ENCODE results near the gene FRZB.

FRZB gene

GRCh38 chr2:182824767-182825158 lies 41.7 kb downstream of the FRZB start:
- peaks cover 0 to 7% (median 0%) of the 10 kb centered on the region in 5 donors for H3K4me1 ChIP-seq (ENCODE audit: control insufficient read depth in 5 of 5, insufficient read depth in 5 of 5, low read length in 5 of 5)
- H3K4me3 ChIP-seq (ENCODE audit: low read depth in 1 of 5, low read length in 5 of 5), result no peak overlapping the region
- no peaks in the 10 kb centered on the region for H3K27me3 ChIP-seq (ENCODE audit: control insufficient read depth in 5 of 5, insufficient read depth in 4 of 5, low read length in 5 of 5)
- no peaks in the 10 kb centered on the region for H3K36me3 ChIP-seq (ENCODE audit: control insufficient read depth in 5 of 5, insufficient read depth in 5 of 5, low read length in 5 of 5)
- no peak overlapping the region for H3K27ac ChIP-seq (ENCODE audit: low read depth, low read length)
- no peaks in the 10 kb centered on the region for H3K9me3 ChIP-seq (ENCODE audit: control insufficient read depth in 5 of 5, low read length in 5 of 5)
- H3K9ac ChIP-seq (ENCODE audit: low read length in 5 of 5), result no peak overlapping the region

DNA sequence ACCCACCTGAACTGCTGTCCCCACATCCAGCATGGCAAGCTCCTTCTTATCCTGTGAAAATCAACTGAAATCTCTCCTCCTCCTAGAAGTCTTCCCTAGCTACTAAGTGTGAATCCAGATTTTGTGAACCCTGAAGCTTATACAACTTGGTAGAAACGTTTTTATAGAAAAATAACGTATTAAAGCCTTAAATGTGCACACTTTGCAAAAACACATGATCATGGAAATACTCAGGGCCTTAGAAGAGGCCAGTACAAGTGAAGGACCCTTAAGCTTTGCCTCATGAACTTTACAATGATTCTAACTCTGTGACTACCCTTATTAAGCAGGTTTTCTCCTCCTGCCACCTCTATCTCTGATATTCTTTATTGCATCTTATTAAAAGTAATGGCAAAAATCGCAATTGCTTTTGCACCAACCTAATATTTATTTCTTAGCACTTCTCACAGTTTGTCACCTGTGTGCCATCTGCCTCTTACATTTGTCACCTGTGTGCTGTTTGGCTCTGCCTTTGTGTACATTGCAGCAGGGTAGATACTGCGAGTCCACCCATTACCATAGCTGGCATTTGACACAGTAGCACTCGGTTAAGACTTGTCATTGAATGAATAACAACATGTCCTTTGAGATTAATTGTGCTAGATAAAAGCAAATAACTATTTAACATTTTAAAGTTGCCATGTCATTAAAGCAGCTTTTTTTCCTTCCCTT lies 42.2 kb downstream of the FRZB start:
- H3K27me3 ChIP-seq (ENCODE audit: control insufficient read depth in 5 of 5, insufficient read depth in 4 of 5, low read length in 5 of 5), result no peaks in the 10 kb centered on the region
- H3K9me3 ChIP-seq (ENCODE audit: control insufficient read depth in 5 of 5, low read length in 5 of 5), result no peaks in the 10 kb centered on the region
- H3K36me3 ChIP-seq (ENCODE audit: control insufficient read depth in 5 of 5, insufficient read depth in 5 of 5, low read length in 5 of 5), result no peaks in the 10 kb centered on the region
- H3K9ac ChIP-seq (ENCODE audit: low read length in 5 of 5), result no peak overlapping the region
- no peak overlapping the region for H3K4me3 ChIP-seq (ENCODE audit: low read depth in 1 of 5, low read length in 5 of 5)
- H3K4me1 ChIP-seq (ENCODE audit: control insufficient read depth in 5 of 5, insufficient read depth in 5 of 5, low read length in 5 of 5), result peaks cover 0 to 7% (median 0%) of the 10 kb centered on the region in 5 donors
- no peak overlapping the region for H3K27ac ChIP-seq (ENCODE audit: low read depth, low read length)

GRCh38 chr2:182822733-182823132 lies 43.7 kb downstream of the FRZB start:
- H3K27ac ChIP-seq (ENCODE audit: low read depth, low read length), result no peak overlapping the region
- H3K9ac ChIP-seq (ENCODE audit: low read length in 5 of 5), result no peak overlapping the region
- peaks cover 0 to 10% (median 0%) of the 10 kb centered on the region in 5 donors for H3K4me1 ChIP-seq (ENCODE audit: control insufficient read depth in 5 of 5, insufficient read depth in 5 of 5, low read length in 5 of 5)
- no peaks in the 10 kb centered on the region for H3K9me3 ChIP-seq (ENCODE audit: control insufficient read depth in 5 of 5, low read length in 5 of 5)
- no peaks in the 10 kb centered on the region for H3K36me3 ChIP-seq (ENCODE audit: control insufficient read depth in 5 of 5, insufficient read depth in 5 of 5, low read length in 5 of 5)
- no peaks in the 10 kb centered on the region for H3K27me3 ChIP-seq (ENCODE audit: control insufficient read depth in 5 of 5, insufficient read depth in 4 of 5, low read length in 5 of 5)
- no peak overlapping the region for H3K4me3 ChIP-seq (ENCODE audit: low read depth in 1 of 5, low read length in 5 of 5)

- Histone ChIP-seq H3K4me1 (ENCODE audit: control insufficient read depth in 5 of 5, insufficient read depth in 5 of 5, low read length in 5 of 5) (peaks cover 0 to 10% (median 0%) of the 10 kb centered on the region in 5 donors), H3K27ac (ENCODE audit: low read depth, low read length) (no peak overlapping the region), H3K9me3 (ENCODE audit: control insufficient read depth in 5 of 5, low read length in 5 of 5) (no peaks in the 10 kb centered on the region), H3K9ac (ENCODE audit: low read length in 5 of 5) (no peak overlapping the region), H3K36me3 (ENCODE audit: control insufficient read depth in 5 of 5, insufficient read depth in 5 of 5, low read length in 5 of 5) (no peaks in the 10 kb centered on the region), H3K4me3 (ENCODE audit: low read depth in 1 of 5, low read length in 5 of 5) (no peak overlapping the region), H3K27me3 (ENCODE audit: control insufficient read depth in 5 of 5, insufficient read depth in 4 of 5, low read length in 5 of 5) (no peaks in the 10 kb centered on the region)
Measured at GRCh38 chr2:182821182-182821581, 45.3 kb downstream of the FRZB start.

GRCh38 chr2:182819412-182819811 lies 47.0 kb downstream of the FRZB start:
- no peak overlapping the region for H3K9ac ChIP-seq (ENCODE audit: low read length in 5 of 5)
- H3K36me3 ChIP-seq (ENCODE audit: control insufficient read depth in 5 of 5, insufficient read depth in 5 of 5, low read length in 5 of 5), result no peaks in the 10 kb centered on the region
- peaks cover 0 to 5% (median 0%) of the 10 kb centered on the region in 5 donors for H3K4me1 ChIP-seq (ENCODE audit: control insufficient read depth in 5 of 5, insufficient read depth in 5 of 5, low read length in 5 of 5)
- no peaks in the 10 kb centered on the region for H3K27me3 ChIP-seq (ENCODE audit: control insufficient read depth in 5 of 5, insufficient read depth in 4 of 5, low read length in 5 of 5)
- H3K27ac ChIP-seq (ENCODE audit: low read depth, low read length), result no peak overlapping the region
- no peaks in the 10 kb centered on the region for H3K9me3 ChIP-seq (ENCODE audit: control insufficient read depth in 5 of 5, low read length in 5 of 5)
- no peak overlapping the region for H3K4me3 ChIP-seq (ENCODE audit: low read depth in 1 of 5, low read length in 5 of 5)

GRCh38 chr2:182818925-182819324 lies 47.5 kb downstream of the FRZB start:
- Histone ChIP-seq H3K36me3 (ENCODE audit: control insufficient read depth in 5 of 5, insufficient read depth in 5 of 5, low read length in 5 of 5) (no peaks in the 10 kb centered on the region), H3K9me3 (ENCODE audit: control insufficient read depth in 5 of 5, low read length in 5 of 5) (no peaks in the 10 kb centered on the region), H3K4me1 (ENCODE audit: control insufficient read depth in 5 of 5, insufficient read depth in 5 of 5, low read length in 5 of 5) (peaks cover 0 to 3% (median 0%) of the 10 kb centered on the region in 5 donors), H3K27ac (ENCODE audit: low read depth, low read length) (no peak overlapping the region), H3K9ac (ENCODE audit: low read length in 5 of 5) (no peak overlapping the region), H3K4me3 (ENCODE audit: low read depth in 1 of 5, low read length in 5 of 5) (no peak overlapping the region), H3K27me3 (ENCODE audit: control insufficient read depth in 5 of 5, insufficient read depth in 4 of 5, low read length in 5 of 5) (no peaks in the 10 kb centered on the region)

- Histone ChIP-seq H3K9me3 (ENCODE audit: control insufficient read depth in 5 of 5, low read length in 5 of 5) (no peaks in the 10 kb centered on the region), H3K27me3 (ENCODE audit: control insufficient read depth in 5 of 5, insufficient read depth in 4 of 5, low read length in 5 of 5) (no peaks in the 10 kb centered on the region), H3K9ac (ENCODE audit: low read length in 5 of 5) (no peak overlapping the region), H3K4me3 (ENCODE audit: low read depth in 1 of 5, low read length in 5 of 5) (no peak overlapping the region), H3K4me1 (ENCODE audit: control insufficient read depth in 5 of 5, insufficient read depth in 5 of 5, low read length in 5 of 5) (peaks cover 0 to 3% (median 0%) of the 10 kb centered on the region in 5 donors), H3K36me3 (ENCODE audit: control insufficient read depth in 5 of 5, insufficient read depth in 5 of 5, low read length in 5 of 5) (no peaks in the 10 kb centered on the region), H3K27ac (ENCODE audit: low read depth, low read length) (no peak overlapping the region)
Measured at GRCh38 chr2:182818501-182818900, 47.9 kb downstream of the FRZB start.

DNA sequence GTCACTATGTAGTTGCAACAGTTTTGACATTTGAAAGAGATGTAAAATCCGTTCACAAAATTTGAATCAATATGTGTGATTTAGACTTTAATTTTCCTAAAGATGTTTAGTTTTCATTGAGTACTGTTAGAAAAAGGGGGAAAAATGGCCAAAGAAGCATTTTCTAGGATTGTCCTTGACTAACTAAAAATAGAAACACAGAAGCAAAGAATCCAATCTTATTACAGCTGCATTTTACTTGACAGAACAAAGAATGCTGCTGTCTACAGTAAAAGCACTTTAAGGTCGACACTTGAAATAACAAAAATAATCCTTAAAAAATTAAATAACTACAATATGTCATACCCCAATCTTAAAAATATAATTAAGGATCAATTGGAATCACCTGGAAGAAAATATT lies 48.9 kb downstream of the FRZB start:
- no peaks in the 10 kb centered on the region for H3K36me3 ChIP-seq (ENCODE audit: control insufficient read depth in 5 of 5, insufficient read depth in 5 of 5, low read length in 5 of 5)
- H3K27me3 ChIP-seq (ENCODE audit: control insufficient read depth in 5 of 5, insufficient read depth in 4 of 5, low read length in 5 of 5), result no peaks in the 10 kb centered on the region
- H3K9ac ChIP-seq (ENCODE audit: low read length in 5 of 5), result no peak overlapping the region
- H3K27ac ChIP-seq (ENCODE audit: low read depth, low read length), result no peak overlapping the region
- H3K4me3 ChIP-seq (ENCODE audit: low read depth in 1 of 5, low read length in 5 of 5), result no peak overlapping the region
- H3K4me1 ChIP-seq (ENCODE audit: control insufficient read depth in 5 of 5, insufficient read depth in 5 of 5, low read length in 5 of 5), result peaks cover 0 to 3% (median 0%) of the 10 kb centered on the region in 5 donors
- no peaks in the 10 kb centered on the region for H3K9me3 ChIP-seq (ENCODE audit: control insufficient read depth in 5 of 5, low read length in 5 of 5)

- Histone ChIP-seq H3K4me3 (ENCODE audit: low read depth in 1 of 5, low read length in 5 of 5) (no peak overlapping the region), H3K9me3 (ENCODE audit: control insufficient read depth in 5 of 5, low read length in 5 of 5) (no peaks in the 10 kb centered on the region), H3K27ac (ENCODE audit: low read depth, low read length) (no peak overlapping the region), H3K27me3 (ENCODE audit: control insufficient read depth in 5 of 5, insufficient read depth in 4 of 5, low read length in 5 of 5) (no peaks in the 10 kb centered on the region), H3K4me1 (ENCODE audit: control insufficient read depth in 5 of 5, insufficient read depth in 5 of 5, low read length in 5 of 5) (peaks cover 0 to 3% (median 0%) of the 10 kb centered on the region in 5 donors), H3K9ac (ENCODE audit: low read length in 5 of 5) (no peak overlapping the region), H3K36me3 (ENCODE audit: control insufficient read depth in 5 of 5, insufficient read depth in 5 of 5, low read length in 5 of 5) (no peaks in the 10 kb centered on the region)
Measured at GRCh38 chr2:182816866-182817265, 49.6 kb downstream of the FRZB start.

GRCh38 chr2:182814804-182815203 lies 51.6 kb downstream of the FRZB start:
- no peaks in the 10 kb centered on the region for H3K9me3 ChIP-seq (ENCODE audit: control insufficient read depth in 5 of 5, low read length in 5 of 5)
- H3K4me3 ChIP-seq (ENCODE audit: low read depth in 1 of 5, low read length in 5 of 5), result no peak overlapping the region
- H3K27me3 ChIP-seq (ENCODE audit: control insufficient read depth in 5 of 5, insufficient read depth in 4 of 5, low read length in 5 of 5), result peaks cover 0 to 3% (median 0%) of the 10 kb centered on the region in 5 donors
- H3K27ac ChIP-seq (ENCODE audit: low read depth, low read length), result no peak overlapping the region
- H3K4me1 ChIP-seq (ENCODE audit: control insufficient read depth in 5 of 5, insufficient read depth in 5 of 5, low read length in 5 of 5), result peaks cover 0 to 3% (median 0%) of the 10 kb centered on the region in 5 donors
- no peak overlapping the region for H3K9ac ChIP-seq (ENCODE audit: low read length in 5 of 5)
- H3K36me3 ChIP-seq (ENCODE audit: control insufficient read depth in 5 of 5, insufficient read depth in 5 of 5, low read length in 5 of 5), result no peaks in the 10 kb centered on the region
